SK-N-MC (cell line): Measurements from ENCODE around the gene LIME1.

Experiments
- DNase-seq: peaks from one replicate; pipeline ENCODE4 v3.0.0-alpha.2; 2011; ENCODE audit warnings: low read depth, low spot score
- H3K27ac ChIP-seq: fragments of 200-600 bp; sonication (generic); 2 replicates; pipeline ENCODE4 v1.5.1; 2016; ENCODE audit warnings: mixed run types
- H3K36me3 ChIP-seq: fragments of 200-600 bp; sonication (generic); 2 replicates; pipeline ENCODE4 v1.6.1; 2017; ENCODE audit warnings: antibody characterized with exemption, low read length, mixed read lengths; ENCODE audit not compliant: insufficient read depth
- H3K4me3 ChIP-seq: fragments of 200-600 bp; sonication (generic); 2 replicates; pipeline ENCODE4 v1.5.1; 2016
- H3K9ac ChIP-seq: fragments of 200-600 bp; sonication (generic); 2 replicates; pipeline ENCODE4 v1.8.0; 2017; ENCODE audit warnings: mixed run types, mixed read lengths; ENCODE audit not compliant: insufficient read length
- H3K9me3 ChIP-seq: fragments of 200-600 bp; sonication (generic); 2 replicates; pipeline ENCODE4 v1.6.1; 2017; ENCODE audit warnings: low read depth, mild to moderate bottlenecking, antibody characterized with exemption, low read length, moderate library complexity, mixed read lengths
- EZH2 ChIP-seq: fragments of 200-600 bp; sonication (generic); IDR thresholded peaks from one replicate; pipeline ENCODE4 v1.6.1; 2017; ENCODE audit warnings: antibody characterized with exemption
- FOXP2 ChIP-seq: optimal IDR thresholded peaks from 2 replicates; pipeline ENCODE3; 2011; ENCODE audit warnings: mild to moderate bottlenecking, moderate library complexity; ENCODE audit not compliant: insufficient read depth; ENCODE audit errors: extremely low read length, control extremely low read depth
- POLR2AphosphoS5 ChIP-seq: IDR thresholded peaks from 2 replicates; pipeline ENCODE4 v1.6.1; 2012; ENCODE audit warnings: mild to moderate bottlenecking, low read depth, low read length, borderline replicate concordance

LIME1 gene

GRCh38 chr20:63701329-63702035 is 35.0 kb upstream of the LIME1 start:
- no peak for DNase-seq
- TF ChIP-seq EZH2 (no peak), FOXP2 (no peak), POLR2AphosphoS5 (no peak; the same call in 1 of the 2 replicates)
- H3K27ac ChIP-seq: no peak overlapping the region

GRCh38 chr20:63702036-63702665 is 34.3 kb upstream of the LIME1 start:
- no peak overlapping the region for H3K9ac ChIP-seq
- no peak overlapping the region for H3K27ac ChIP-seq
- TF ChIP-seq POLR2AphosphoS5 (peak; percentile 21), FOXP2 (no peak)
- no peak overlapping the region for H3K4me3 ChIP-seq
- peaks cover 10% of the 10 kb centered on the region; the same call in 1 of the 2 replicates for H3K36me3 ChIP-seq
- no peaks in the 10 kb centered on the region for H3K9me3 ChIP-seq
- no peak for DNase-seq

More at GRCh38 chr20:63701329-63702035, 35.0 kb upstream of the LIME1 start:
- peaks cover 7% of the 10 kb centered on the region; the same call in 1 of the 2 replicates for H3K36me3 ChIP-seq
- no peak overlapping the region for H3K4me3 ChIP-seq
- no peak overlapping the region for H3K9ac ChIP-seq
- no peaks in the 10 kb centered on the region for H3K9me3 ChIP-seq

- no peak overlapping the region for H3K9ac ChIP-seq
- DNase-seq: no peak
These were observed 33.6 kb upstream of the LIME1 start for GRCh38 chr20:63702751-63703470.

GRCh38 chr20:63703471-63703975 is 32.9 kb upstream of the LIME1 start:
- no peak for DNase-seq
- no peak overlapping the region for H3K9ac ChIP-seq
- no peaks in the 10 kb centered on the region for H3K9me3 ChIP-seq
- no peak overlapping the region for H3K4me3 ChIP-seq
- peaks cover 10% of the 10 kb centered on the region; the same call in 1 of the 2 replicates for H3K36me3 ChIP-seq
- H3K27ac ChIP-seq: no peak overlapping the region
- TF ChIP-seq POLR2AphosphoS5 (peak; percentile 11), FOXP2 (no peak), EZH2 (no peak)

More at GRCh38 chr20:63702751-63703470, 33.6 kb upstream of the LIME1 start:
- Histone ChIP-seq H3K4me3 (no peak overlapping the region), H3K27ac (no peak overlapping the region), H3K36me3 (peaks cover 10% of the 10 kb centered on the region; the same call in 1 of the 2 replicates), H3K9me3 (no peaks in the 10 kb centered on the region)
- peak; percentile 11 for TF ChIP-seq POLR2AphosphoS5
- TF ChIP-seq FOXP2: no peak

- no peak for DNase-seq
- Histone ChIP-seq H3K4me3 (no peak overlapping the region), H3K9me3 (no peaks in the 10 kb centered on the region), H3K27ac (no peak overlapping the region), H3K36me3 (peaks cover 10% of the 10 kb centered on the region; the same call in 1 of the 2 replicates), H3K9ac (no peak overlapping the region)
- TF ChIP-seq EZH2 (no peak), FOXP2 (no peak), POLR2AphosphoS5 (no peak)
These were observed 32.3 kb upstream of the LIME1 start for GRCh38 chr20:63703976-63704748.

GRCh38 chr20:63704749-63705117 is 31.7 kb upstream of the LIME1 start:
- Histone ChIP-seq H3K9ac (no peak overlapping the region), H3K27ac (no peak overlapping the region), H3K36me3 (peaks cover 10% of the 10 kb centered on the region; the same call in 1 of the 2 replicates), H3K4me3 (no peak overlapping the region), H3K9me3 (no peaks in the 10 kb centered on the region)
- DNase-seq: no peak
- TF ChIP-seq EZH2: no peak
- TF ChIP-seq POLR2AphosphoS5: no peak

GRCh38 chr20:63705232-63706026 is 31.0 kb upstream of the LIME1 start:
- Histone ChIP-seq H3K36me3 (peaks cover 12% of the 10 kb centered on the region), H3K9ac (no peak overlapping the region), H3K27ac (no peak overlapping the region), H3K9me3 (no peaks in the 10 kb centered on the region), H3K4me3 (no peak overlapping the region)
- no peak for DNase-seq
- TF ChIP-seq EZH2 (no peak), FOXP2 (no peak), POLR2AphosphoS5 (no peak)

- Histone ChIP-seq H3K9me3 (no peaks in the 10 kb centered on the region), H3K27ac (no peak overlapping the region), H3K9ac (peak overlapping the region; percentile 82), H3K4me3 (peak overlapping the region; percentile 96; the same call in 1 of the 2 replicates), H3K36me3 (peaks cover 19% of the 10 kb centered on the region)
- no peak for DNase-seq
- TF ChIP-seq EZH2 (no peak), FOXP2 (no peak), POLR2AphosphoS5 (no peak)
These were observed 30.3 kb upstream of the LIME1 start for GRCh38 chr20:63706027-63706695.
